HG03060 (cell line): Measurements from ENCODE around the gene CAVIN1.
"Not testable (repeated sequence)": the region's sequence is repeated elsewhere in the genome, so short reads cannot be mapped to it uniquely, and the experiment has no call there.

Experiments used
- ATAC-seq: cut with Tn5 transposase; IDR thresholded peaks from one replicate; pipeline ENCODE4 v1.9.1; 2021; ENCODE audit warnings: low read depth, moderate number of reproducible peaks; ENCODE audit not compliant: unreplicated experiment

Gene CAVIN1

GRCh38 chr17:42381898-42382297 is 41.2 kb downstream of the CAVIN1 start:
- ATAC-seq = no peak

GRCh38 chr17:42380935-42381334 is 42.1 kb downstream of the CAVIN1 start:
- no peak for ATAC-seq

DNA sequence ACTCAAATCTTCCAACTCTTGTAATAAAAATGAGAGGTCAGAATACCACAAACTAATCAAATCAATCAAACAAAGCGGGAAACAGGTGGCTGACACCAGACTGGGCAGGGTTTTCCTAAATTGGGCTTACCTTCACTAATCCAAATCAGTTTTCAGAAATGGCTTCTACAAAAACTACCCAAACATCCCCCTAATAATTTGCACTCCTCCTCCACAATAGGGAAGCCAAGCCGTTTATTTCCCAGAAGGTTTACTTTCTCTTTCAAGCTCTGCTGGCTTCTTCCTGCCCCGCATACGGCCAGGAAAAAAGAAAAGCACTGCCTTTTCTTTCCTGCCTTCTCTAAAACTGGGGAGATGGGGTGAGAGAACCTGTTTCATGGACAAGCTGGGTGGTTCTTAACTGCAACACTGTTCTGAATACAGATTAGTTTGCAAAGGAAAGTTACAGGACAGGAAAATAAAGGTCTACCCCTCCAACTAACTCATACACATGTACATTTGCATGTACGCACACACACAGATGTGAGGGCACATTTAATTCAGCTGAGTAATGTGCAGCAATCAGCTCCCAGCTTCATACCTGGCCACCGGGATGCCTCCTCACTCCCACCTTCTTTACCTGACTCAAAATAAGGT is 44.0 kb downstream of the CAVIN1 start:
- no peak for ATAC-seq

DNA sequence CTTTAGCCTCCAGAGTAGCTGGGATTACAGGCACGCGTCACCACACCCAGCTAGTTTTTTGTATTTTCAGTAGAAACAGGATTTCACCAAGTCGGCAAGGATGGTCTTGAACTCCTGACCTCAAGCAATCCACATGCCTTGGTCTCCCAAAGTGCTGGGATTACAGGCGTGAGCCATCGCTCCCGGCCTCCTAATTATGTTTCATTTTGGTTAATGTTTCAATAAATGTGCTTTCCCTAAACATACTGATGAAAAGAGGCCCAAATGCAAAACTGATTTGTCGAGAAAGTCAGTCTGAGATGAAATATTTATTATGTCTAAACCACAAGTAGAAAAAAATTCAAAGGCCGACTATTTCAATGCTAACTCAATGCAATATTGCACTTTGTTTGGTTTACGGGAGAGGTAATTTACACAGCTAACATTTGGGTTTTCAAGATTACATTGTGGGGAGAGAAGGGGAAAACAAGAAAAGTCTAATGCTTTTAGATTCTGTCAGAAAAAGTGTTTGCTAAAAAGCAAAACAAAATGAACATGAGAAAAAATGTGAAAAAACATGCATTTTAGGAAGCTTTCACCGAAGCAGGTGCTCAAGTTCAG is 44.6 kb downstream of the CAVIN1 start:
- no peak for ATAC-seq

DNA sequence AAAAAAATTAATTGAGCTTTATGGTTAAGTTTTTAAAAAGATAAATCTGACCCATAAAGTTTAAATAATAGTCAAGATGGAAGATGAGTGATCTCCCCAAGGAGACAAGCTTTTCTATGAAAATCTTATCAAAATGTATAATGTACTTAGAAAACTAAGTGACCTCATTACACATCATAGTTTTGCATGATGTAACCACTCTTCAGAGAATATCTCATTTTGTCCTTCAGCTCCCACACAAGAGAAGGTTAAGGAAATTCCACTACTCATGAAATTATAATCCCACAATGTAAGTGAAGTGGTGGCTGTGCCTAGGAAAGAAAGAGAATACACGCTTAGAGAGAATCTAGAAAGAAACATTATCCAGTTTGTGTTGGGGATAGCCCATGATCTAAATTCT is 49.2 kb downstream of the CAVIN1 start:
- ATAC-seq = no peak

DNA sequence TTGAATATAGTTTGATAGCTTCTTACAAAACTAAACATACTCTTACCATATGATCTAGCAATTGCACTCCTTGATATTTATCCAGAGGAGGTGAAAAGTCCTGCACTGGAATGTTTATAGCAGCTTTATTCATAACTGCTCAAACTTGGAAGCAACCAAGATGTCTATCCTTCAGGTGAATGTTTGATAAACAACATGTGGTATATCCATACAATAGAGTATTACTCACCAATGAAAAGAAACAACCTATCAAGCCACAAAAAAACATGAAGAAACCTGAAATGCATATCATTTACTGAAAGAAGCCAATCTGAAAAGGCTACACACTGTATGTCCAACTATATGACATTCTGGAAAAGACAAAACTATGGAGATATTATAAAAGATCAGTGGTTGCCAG is 50.9 kb downstream of the CAVIN1 start:
- no peak for ATAC-seq

DNA sequence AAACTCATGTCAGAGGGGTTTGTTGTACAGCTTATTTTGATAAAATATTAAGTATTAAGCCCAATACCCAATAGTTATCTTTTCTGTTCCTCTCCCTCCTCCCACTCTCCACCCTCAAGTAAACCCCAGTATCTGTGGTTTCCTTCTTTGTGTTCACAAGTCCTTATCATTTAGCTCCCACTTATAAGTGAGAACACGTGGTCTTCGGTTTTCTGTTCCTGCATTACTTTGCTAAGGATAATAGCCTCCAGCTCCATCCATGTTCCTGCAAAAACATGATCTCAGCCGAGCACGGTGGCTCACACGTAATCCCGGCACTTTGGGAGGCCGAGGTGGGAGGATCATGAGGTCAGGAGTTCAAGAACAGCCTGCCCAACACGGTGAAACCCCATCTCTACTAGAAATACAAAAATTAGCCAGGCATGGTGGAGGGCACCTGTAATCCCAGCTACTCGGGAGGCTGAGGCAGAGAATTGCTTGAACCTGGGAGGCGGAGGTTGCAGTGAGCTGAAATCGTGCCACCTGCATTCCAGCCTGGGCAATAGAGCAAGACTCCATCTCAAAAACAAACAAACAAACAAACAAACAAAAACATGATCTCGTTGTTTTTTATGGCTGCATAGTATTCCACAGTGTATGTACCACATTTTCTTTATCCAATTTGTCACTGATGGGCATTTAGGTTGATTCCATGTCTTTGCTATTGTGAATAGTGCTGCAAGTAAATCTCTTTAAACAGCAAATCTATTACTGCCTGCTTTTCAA is 54.1 kb downstream of the CAVIN1 start:
- not testable (repeated sequence) for ATAC-seq

GRCh38 chr17:42368310-42368709 is 54.7 kb downstream of the CAVIN1 start:
- ATAC-seq = not testable (repeated sequence)

GRCh38 chr17:42366176-42367023 is 56.7 kb downstream of the CAVIN1 start:
- ATAC-seq = not testable (repeated sequence)

- ATAC-seq = no peak
Measured at GRCh38 chr17:42365136-42365535, 57.9 kb downstream of the CAVIN1 start.

DNA sequence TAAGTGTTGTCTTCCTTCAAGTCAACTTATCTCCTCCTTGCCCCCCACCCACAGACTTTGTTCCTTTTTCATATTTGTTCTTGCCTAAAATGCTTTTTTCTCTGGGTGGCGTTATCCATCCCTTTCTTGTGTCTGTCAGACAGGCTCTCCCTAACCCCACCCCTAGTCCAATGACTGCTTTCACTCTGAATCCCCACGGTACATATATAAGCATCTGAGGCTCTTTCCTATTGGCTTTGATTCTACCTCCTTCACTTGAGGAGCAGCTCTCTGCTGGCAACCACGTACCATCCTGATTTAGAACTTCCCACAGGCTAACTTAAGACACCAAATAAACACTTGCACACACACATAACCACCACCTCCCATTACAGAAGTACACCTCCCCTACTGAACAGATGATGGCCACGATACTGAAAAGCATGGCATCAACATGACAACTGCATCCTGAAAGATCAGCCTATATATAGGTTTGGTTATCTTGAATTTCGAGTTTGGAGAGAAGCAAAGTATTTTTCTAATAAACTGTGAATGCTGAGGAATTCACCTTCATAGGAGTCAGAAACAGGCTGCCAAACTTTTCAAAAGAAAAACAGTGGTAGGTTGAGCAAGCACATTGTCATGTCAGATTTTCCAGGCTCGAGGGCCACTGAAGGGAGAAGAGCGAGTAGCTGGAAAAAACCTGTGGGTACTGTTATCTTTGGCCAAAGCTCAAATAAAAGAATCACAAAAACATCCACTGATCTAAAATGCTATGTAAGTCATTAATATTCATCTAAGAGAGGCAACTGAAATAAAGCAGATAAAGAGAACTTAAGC is 59.1 kb downstream of the CAVIN1 start:
- ATAC-seq = no peak

- ATAC-seq = no peak
Measured at GRCh38 chr17:42363231-42363630, 59.8 kb downstream of the CAVIN1 start.

GRCh38 chr17:42362245-42362961 is 60.7 kb downstream of the CAVIN1 start:
- ATAC-seq = no peak

- no peak for ATAC-seq
Measured at GRCh38 chr17:42361781-42362186, 61.3 kb downstream of the CAVIN1 start.

DNA sequence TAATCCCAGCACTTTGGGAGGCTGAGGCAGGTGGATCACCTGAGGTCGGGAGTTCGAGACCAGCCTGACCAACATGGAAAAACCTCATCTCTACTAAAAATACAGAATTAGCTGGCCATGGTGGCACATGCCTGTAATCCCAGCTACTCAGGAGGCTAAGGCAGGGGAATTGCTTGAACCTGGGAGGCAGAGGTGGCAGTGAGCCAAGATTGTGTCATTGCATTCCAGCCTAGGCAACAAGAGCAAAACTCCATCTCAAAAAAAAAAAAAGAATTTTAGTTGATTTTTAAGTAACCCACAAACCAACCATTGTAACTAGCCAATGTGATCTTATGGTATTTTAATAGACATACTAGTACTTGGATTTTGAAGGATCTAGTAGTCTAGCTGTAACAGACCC is 62.7 kb downstream of the CAVIN1 start:
- ATAC-seq = not testable (repeated sequence)

GRCh38 chr17:42359133-42359532 is 63.9 kb downstream of the CAVIN1 start:
- no peak for ATAC-seq

GRCh38 chr17:42358434-42358833 is 64.6 kb downstream of the CAVIN1 start:
- no peak for ATAC-seq

- no peak for ATAC-seq
Measured at GRCh38 chr17:42354956-42355843, 67.9 kb downstream of the CAVIN1 start.
